Inferior parietal cortex (tissue), 1 donor: ENCODE data around the gene GNAQ.
"Not testable (repeated sequence)": the region's sequence is repeated elsewhere in the genome, so short reads cannot be mapped to it uniquely, and the experiment has no call there.

Source experiments
- DNase-seq: peaks from one replicate; pipeline ENCODE4 v3.0.0-alpha.2; 2016; ENCODE audit errors: extremely low spot score

Gene GNAQ

GRCh38 chr9:77906991-77907390, 124.6 kb downstream of the GNAQ start:
- no peak for DNase-seq

- no peak for DNase-seq
Measured at GRCh38 chr9:77903666-77904285, 127.8 kb downstream of the GNAQ start.

- DNase-seq = no peak
Measured at GRCh38 chr9:77901771-77902170, 129.8 kb downstream of the GNAQ start.

- DNase-seq = no peak
Measured at GRCh38 chr9:77901018-77901417, 130.6 kb downstream of the GNAQ start.

- DNase-seq = no peak
Measured at GRCh38 chr9:77899679-77900354, 131.8 kb downstream of the GNAQ start.

- no peak for DNase-seq
Measured at GRCh38 chr9:77898864-77899263, 132.7 kb downstream of the GNAQ start.

GRCh38 chr9:77896938-77897667, 134.5 kb downstream of the GNAQ start:
- DNase-seq = peak; percentile 42

GRCh38 chr9:77896269-77896937, 135.2 kb downstream of the GNAQ start:
- DNase-seq = no peak

- no peak for DNase-seq
Measured at GRCh38 chr9:77893706-77894105, 137.9 kb downstream of the GNAQ start.

- DNase-seq = no peak
Measured at GRCh38 chr9:77892955-77893514, 138.6 kb downstream of the GNAQ start.

GRCh38 chr9:77892171-77892570, 139.4 kb downstream of the GNAQ start:
- no peak for DNase-seq

GRCh38 chr9:77891128-77891800, 140.3 kb downstream of the GNAQ start:
- no peak for DNase-seq

GRCh38 chr9:77887662-77888061, 143.9 kb downstream of the GNAQ start:
- DNase-seq = no peak

- DNase-seq = no peak
Measured at GRCh38 chr9:77885104-77885672, 146.4 kb downstream of the GNAQ start.

GRCh38 chr9:77883846-77884771, 147.5 kb downstream of the GNAQ start:
- no peak for DNase-seq

- no peak for DNase-seq
Measured at GRCh38 chr9:77883133-77883532, 148.5 kb downstream of the GNAQ start.

- DNase-seq = no peak
Measured at GRCh38 chr9:77882294-77882693, 149.3 kb downstream of the GNAQ start.

GRCh38 chr9:77881634-77882033, 150.0 kb downstream of the GNAQ start:
- DNase-seq = not testable (repeated sequence)

- no peak for DNase-seq
Measured at GRCh38 chr9:77881111-77881510, 150.5 kb downstream of the GNAQ start.

- no peak for DNase-seq
Measured at GRCh38 chr9:77879437-77879943, 152.1 kb downstream of the GNAQ start.
